Spinal cord (tissue), 10 donors: ENCODE data around the gene HSPA9. TPM values are rescaled to one million over a fixed set of nuclear protein-coding genes. Genes with fewer than 3 reads are reported as not detected.

ENCODE experiments used
- DNase-seq, 6 donors: peaks; one replicate each; pipeline versions ENCODE4 v3.0.0 to v3.0.0-alpha.2; 2013 to 2015; ENCODE audit warnings: low spot score in 6 of 6, low read depth in 4 of 6
- H3K27ac ChIP-seq: one replicate; pipeline ENCODE4 v1.5.1; 2013; ENCODE audit warnings: low read depth, low read length, control low read depth
- H3K27me3 ChIP-seq: one replicate; pipeline ENCODE4 v1.6.1; 2013; ENCODE audit warnings: low read length; ENCODE audit not compliant: control insufficient read depth, insufficient read depth
- H3K36me3 ChIP-seq: one replicate; pipeline ENCODE4 v1.6.1; 2013; ENCODE audit warnings: low read length; ENCODE audit not compliant: control insufficient read depth, insufficient read depth
- H3K4me1 ChIP-seq: one replicate; pipeline ENCODE4 v1.6.1; 2013; ENCODE audit warnings: low read length; ENCODE audit not compliant: control insufficient read depth, insufficient read depth
- H3K4me3 ChIP-seq: one replicate; pipeline ENCODE4 v1.5.1; 2013; ENCODE audit warnings: low read depth, low read length, control low read depth
- H3K9me3 ChIP-seq: one replicate; pipeline ENCODE4 v1.6.1; 2013; ENCODE audit warnings: low read length; ENCODE audit not compliant: control insufficient read depth, insufficient read depth
- WGBS: methylation state at CpG from one replicate; pipeline ENCODE4 v1.1.5; 2013; ENCODE audit warnings: missing lambda C conversion rate; ENCODE audit not compliant: insufficient coverage; 5-methylcytosine and 5-hydroxymethylcytosine counted together
- polyA plus RNA-seq, 2 donors: library from polyadenylated mRNA; unstranded; fragments of 120-200 nt; gene quantifications; one replicate each; pipeline ENCODE4 v1.2.1, GENCODE V29; 2013; ENCODE audit not compliant: insufficient read length in 2 of 2
- total RNA-seq, 2 donors: library from RNA; depleted of rRNA in 1 of 2; stranded (reverse); fragments of 120-200 nt in 1 of 2; fragments of >200 nt in 1 of 2; gene quantifications; one replicate each; pipeline versions ENCODE4 v1.2.3 to v1.2.4, GENCODE V29; 2013 to 2014
- donor health status: healthy.

HSPA9 gene
- total and polyA plus RNA-seq, 4 donors = 218 to 236 (median 234) TPM

DNA sequence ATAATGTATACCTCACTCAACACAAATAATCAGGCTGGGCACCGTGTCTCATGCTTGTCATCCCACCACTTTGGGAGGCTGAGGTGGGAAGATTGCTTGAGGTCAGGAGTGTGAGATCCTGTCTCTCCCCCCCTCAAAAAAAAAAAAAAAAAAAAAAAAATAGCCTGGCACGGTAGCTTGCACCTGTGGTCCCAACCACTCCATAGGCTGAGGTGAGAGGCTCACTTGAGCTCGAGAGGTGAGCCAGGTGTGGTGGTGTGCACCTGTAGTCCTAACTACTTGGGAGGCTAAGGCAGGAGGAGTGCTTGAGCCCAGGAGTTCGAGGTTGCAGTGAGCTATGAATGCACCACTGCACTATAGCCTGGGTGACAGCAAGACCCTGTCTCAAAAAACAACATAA is 22.5 kb downstream of the HSPA9 start:
- Histone ChIP-seq H3K4me3 (no peak overlapping the region), H3K36me3 (peaks cover 14% of the 10 kb centered on the region)
- 87% methylated on average over 3 of the region's 4 CpGs for WGBS

GRCh38 chr5:138549414-138549813 is 25.8 kb downstream of the HSPA9 start:
- H3K9me3 ChIP-seq = no peaks in the 10 kb centered on the region
- DNase-seq = no peak
- H3K27ac ChIP-seq = no peak overlapping the region
- peaks cover 10% of the 10 kb centered on the region for H3K4me1 ChIP-seq
- WGBS = 100% methylated on average over 2 of the region's 5 CpGs
- no peak overlapping the region for H3K4me3 ChIP-seq
- H3K36me3 ChIP-seq = peaks cover 9% of the 10 kb centered on the region
- H3K27me3 ChIP-seq = no peaks in the 10 kb centered on the region

More for the DNA sequence above, 22.5 kb downstream of the HSPA9 start:
- Histone ChIP-seq H3K4me1 (no peaks in the 10 kb centered on the region), H3K27ac (no peak overlapping the region), H3K9me3 (no peaks in the 10 kb centered on the region), H3K27me3 (no peaks in the 10 kb centered on the region)
- DNase-seq = no peak

DNA sequence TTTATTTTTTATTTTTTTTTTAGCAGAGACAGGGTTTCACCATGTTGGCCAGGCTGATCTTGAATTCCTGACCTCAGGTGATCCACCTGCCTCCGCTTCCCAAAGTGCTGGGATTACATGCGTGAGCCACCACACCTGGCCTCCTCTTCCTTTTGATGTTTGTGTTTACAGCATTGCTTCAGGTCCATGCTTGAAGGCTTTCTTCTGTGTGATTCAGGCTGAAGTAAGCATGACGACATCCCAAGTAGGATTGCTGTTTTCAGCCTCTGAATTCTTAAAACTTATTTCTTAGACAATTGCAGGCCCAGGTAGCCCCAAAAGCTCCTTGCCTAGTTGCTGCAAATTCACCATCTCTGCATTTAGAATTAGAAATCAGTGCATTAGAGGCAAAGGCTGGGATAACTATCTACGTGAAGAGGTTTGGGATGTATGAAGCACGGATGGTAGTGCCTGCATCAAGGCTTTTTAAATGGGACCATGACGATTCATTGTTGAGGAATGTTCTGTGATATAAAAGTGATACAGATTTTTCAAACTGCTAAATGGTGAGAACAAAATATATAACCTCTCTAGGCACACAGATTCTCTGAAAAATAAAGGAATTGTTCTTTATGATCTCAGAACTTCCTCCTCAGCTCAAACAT is 29.2 kb downstream of the HSPA9 start:
- WGBS = 93% methylated on average over 3 of the region's 6 CpGs

DNA sequence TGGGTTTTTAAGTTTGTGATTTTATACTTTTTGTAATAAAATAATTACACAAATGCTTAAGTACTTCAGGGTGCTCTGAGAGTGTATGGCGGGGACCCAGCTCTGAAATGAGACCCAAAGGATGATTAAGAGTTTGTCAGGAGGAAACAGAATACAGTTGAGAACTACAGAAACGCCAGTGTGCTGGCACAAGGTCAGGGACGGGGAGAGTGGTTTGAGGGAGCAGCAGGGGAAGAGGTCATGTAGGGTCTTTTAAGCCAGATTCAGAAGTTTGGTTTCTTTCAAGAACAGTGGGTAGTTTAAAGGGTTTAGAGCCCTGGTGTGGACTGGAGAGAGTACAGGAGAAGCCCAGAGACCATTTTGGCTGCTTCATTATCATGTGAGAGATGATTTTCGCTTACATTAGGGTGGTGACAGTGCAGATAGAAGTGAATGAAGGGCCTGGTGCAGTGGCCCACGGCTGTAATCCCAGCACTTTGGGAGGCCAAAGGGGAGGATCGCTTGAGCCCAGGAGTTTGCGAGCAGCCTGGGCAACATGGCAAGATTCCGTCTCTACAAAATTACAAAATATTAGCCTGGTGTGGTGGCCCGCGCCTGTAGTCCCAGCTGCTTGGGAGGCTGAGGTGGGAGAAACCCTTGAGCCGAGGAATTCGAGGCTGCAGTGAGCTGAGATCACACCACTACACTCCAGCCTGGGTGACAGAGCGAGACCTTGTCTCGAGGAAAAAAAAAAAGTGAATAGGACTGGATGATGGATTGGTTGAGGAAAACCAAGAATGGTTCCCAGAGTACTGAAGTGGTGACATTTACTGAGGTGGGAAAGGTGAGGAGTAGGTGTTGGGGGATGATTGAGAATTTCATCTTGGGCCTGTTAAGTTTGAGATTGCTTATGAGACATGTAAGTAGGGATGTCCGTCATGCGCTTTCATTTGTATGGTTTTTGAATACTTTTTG is 30.7 kb downstream of the HSPA9 start:
- peak in 1 of 6 donors; percentile 16 for DNase-seq
- peaks cover 19% of the 10 kb centered on the region for H3K4me1 ChIP-seq
- peak overlapping the region; percentile 99 for H3K27ac ChIP-seq
- no peaks in the 10 kb centered on the region for H3K27me3 ChIP-seq
- H3K36me3 ChIP-seq = peaks cover 3% of the 10 kb centered on the region
- peak overlapping the region; percentile 100 for H3K4me3 ChIP-seq
- no peaks in the 10 kb centered on the region for H3K9me3 ChIP-seq
- WGBS = 45% methylated on average over 7 of the region's 16 CpGs

More for the DNA sequence above, 29.2 kb downstream of the HSPA9 start:
- Histone ChIP-seq H3K4me3 (no peak overlapping the region), H3K27me3 (no peaks in the 10 kb centered on the region), H3K36me3 (peaks cover 3% of the 10 kb centered on the region), H3K9me3 (no peaks in the 10 kb centered on the region), H3K4me1 (peaks cover 19% of the 10 kb centered on the region), H3K27ac (no peak overlapping the region)
- DNase-seq = no peak

DNA sequence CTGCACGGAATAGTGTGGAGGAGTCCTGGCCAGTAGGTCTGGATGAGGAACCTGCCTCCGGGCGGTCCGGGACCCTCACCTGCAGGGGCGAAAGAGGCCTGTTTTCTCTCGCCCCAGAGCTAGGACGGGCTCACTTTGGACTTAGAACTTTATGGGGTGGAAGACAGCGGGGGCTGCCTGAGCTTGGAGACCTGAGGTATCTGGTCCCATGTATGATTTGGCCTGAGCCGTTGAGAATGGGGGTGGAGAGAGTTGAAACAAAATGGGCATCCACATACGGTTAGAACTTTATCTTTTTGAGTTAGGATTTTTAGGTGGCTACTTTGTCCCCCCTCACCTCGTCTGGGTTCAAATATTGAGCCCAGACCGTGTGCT is 31.5 kb downstream of the HSPA9 start:
- Histone ChIP-seq H3K4me3 (peak overlapping the region; percentile 100), H3K36me3 (peaks cover 3% of the 10 kb centered on the region), H3K9me3 (no peaks in the 10 kb centered on the region), H3K27ac (peak overlapping the region; percentile 99), H3K4me1 (peaks cover 19% of the 10 kb centered on the region), H3K27me3 (no peaks in the 10 kb centered on the region)
- no peak for DNase-seq
- WGBS = 0% methylated on average over 9 of the region's 12 CpGs

- Histone ChIP-seq H3K27me3 (no peaks in the 10 kb centered on the region), H3K4me1 (peaks cover 19% of the 10 kb centered on the region), H3K9me3 (no peaks in the 10 kb centered on the region), H3K4me3 (peak within 1 kb of the TSS; percentile 100), H3K27ac (peak within 1 kb of the TSS; percentile 99), H3K36me3 (peaks cover 3% of the 10 kb centered on the region)
- peak; percentile 96 to 100 (median 99) for DNase-seq
- WGBS = 0% methylated on average over 70 of the region's 70 CpGs
Measured at GRCh38 chr5:138542956-138543729, 32.1 kb downstream of the HSPA9 start, which contains the start of gene ETF1. ETF1 (minus strand) TSS chr5:138543236; CDS start chr5:138542918, 318 bp downstream.

GRCh38 chr5:138542180-138542955 is 32.8 kb downstream of the HSPA9 start:
- Histone ChIP-seq H3K4me1 (peaks cover 19% of the 10 kb centered on the region), H3K27me3 (no peaks in the 10 kb centered on the region), H3K4me3 (peak overlapping the region; percentile 100), H3K36me3 (peaks cover 3% of the 10 kb centered on the region), H3K27ac (peak overlapping the region; percentile 95), H3K9me3 (no peaks in the 10 kb centered on the region)
- no peak for DNase-seq
- 0% methylated on average over 41 of the region's 47 CpGs for WGBS

GRCh38 chr5:138541511-138542179 is 33.6 kb downstream of the HSPA9 start:
- 38% methylated on average over 6 of the region's 6 CpGs for WGBS
- no peaks in the 10 kb centered on the region for H3K9me3 ChIP-seq
- H3K27ac ChIP-seq = no peak overlapping the region
- no peak for DNase-seq
- peak overlapping the region; percentile 100 for H3K4me3 ChIP-seq
- H3K4me1 ChIP-seq = peaks cover 19% of the 10 kb centered on the region
- no peaks in the 10 kb centered on the region for H3K27me3 ChIP-seq
- H3K36me3 ChIP-seq = peaks cover 3% of the 10 kb centered on the region
